ENCODE measurements around the gene PHGDH. TPM values are rescaled to one million over a fixed set of nuclear protein-coding genes. Genes with fewer than 3 reads are reported as not detected.

PHGDH gene
- total and polyA plus RNA-seq, 2 of the 13 experiments (the other 11 are each of a cell fraction or from before 2014, with no cell fraction given), result 95.8 to 133 TPM

DNA sequence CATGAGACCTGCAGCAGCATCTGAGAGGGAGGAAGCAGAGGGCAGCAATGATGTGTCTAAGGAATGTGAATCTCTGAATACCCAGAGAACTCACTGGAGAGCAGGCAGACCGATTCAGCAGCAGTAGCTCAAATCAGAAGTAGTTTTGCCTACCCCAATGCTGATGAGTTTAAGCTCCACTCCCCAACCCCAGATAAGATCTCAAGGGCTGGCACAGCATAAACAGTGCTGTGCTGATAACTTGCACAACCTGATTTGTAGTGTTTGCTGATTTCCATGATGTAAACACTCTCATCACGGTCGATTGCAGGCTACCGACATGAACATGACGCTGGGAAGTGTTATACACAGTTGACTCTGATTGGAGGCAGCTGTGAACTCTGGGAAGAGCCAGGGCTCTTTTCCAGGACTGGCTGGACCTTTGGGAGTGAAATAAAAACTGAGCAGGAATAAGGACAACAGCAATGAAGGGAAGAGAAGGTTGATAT, 68.2 kb downstream of the PHGDH start (continued):
- TF ChIP-seq, protein P1, sequence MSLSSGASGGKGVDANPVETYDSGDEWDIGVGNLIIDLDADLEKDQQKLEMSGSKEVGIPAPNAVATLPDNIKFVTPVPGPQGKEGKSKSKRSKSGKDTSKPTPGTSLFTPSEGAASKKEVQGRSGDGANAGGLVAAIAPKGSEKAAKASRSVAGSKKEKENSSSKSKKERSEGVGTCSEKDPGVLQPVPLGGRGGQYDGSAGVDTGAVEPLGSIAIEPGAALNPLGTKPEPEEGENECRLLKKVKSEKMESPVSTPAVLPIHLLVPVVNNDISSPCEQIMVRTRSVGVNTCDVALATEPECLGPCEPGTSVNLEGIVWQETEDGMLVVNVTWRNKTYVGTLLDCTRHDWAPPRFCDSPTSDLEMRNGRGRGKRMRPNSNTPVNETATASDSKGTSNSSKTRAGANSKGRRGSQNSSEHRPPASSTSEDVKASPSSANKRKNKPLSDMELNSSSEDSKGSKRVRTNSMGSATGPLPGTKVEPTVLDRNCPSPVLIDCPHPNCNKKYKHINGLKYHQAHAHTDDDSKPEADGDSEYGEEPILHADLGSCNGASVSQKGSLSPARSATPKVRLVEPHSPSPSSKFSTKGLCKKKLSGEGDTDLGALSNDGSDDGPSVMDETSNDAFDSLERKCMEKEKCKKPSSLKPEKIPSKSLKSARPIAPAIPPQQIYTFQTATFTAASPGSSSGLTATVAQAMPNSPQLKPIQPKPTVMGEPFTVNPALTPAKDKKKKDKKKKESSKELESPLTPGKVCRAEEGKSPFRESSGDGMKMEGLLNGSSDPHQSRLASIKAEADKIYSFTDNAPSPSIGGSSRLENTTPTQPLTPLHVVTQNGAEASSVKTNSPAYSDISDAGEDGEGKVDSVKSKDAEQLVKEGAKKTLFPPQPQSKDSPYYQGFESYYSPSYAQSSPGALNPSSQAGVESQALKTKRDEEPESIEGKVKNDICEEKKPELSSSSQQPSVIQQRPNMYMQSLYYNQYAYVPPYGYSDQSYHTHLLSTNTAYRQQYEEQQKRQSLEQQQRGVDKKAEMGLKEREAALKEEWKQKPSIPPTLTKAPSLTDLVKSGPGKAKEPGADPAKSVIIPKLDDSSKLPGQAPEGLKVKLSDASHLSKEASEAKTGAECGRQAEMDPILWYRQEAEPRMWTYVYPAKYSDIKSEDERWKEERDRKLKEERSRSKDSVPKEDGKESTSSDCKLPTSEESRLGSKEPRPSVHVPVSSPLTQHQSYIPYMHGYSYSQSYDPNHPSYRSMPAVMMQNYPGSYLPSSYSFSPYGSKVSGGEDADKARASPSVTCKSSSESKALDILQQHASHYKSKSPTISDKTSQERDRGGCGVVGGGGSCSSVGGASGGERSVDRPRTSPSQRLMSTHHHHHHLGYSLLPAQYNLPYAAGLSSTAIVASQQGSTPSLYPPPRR (CRISPR knock-in tag; IDR thresholded peaks at IDR 0.05; ENCODE audit: borderline replicate concordance), result peak; percentile 68; the same call in 1 of the 2 replicates
- TF ChIP-seq, protein P2, sequence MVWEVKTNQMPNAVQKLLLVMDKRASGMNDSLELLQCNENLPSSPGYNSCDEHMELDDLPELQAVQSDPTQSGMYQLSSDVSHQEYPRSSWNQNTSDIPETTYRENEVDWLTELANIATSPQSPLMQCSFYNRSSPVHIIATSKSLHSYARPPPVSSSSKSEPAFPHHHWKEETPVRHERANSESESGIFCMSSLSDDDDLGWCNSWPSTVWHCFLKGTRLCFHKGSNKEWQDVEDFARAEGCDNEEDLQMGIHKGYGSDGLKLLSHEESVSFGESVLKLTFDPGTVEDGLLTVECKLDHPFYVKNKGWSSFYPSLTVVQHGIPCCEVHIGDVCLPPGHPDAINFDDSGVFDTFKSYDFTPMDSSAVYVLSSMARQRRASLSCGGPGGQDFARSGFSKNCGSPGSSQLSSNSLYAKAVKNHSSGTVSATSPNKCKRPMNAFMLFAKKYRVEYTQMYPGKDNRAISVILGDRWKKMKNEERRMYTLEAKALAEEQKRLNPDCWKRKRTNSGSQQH (CRISPR knock-in tag; IDR thresholded peaks at IDR 0.05; ENCODE audit: low read depth), result no peak
- 0 out of 2 replicates have a peak, but pooled peaks have one; percentile 25 for TF ChIP-seq ZNF331 (CRISPR knock-in tag; IDR thresholded peaks at IDR 0.05)
- TF ChIP-seq ZNF224 (CRISPR knock-in tag; IDR thresholded peaks at IDR 0.05), result no peak
- TF ChIP-seq FOXA1 (IDR thresholded peaks at IDR 0.05), result no peak
- TF ChIP-seq FOXA1 (CRISPR knock-in tag; IDR thresholded peaks at IDR 0.05), result peak; percentile 28; the same call in 1 of the 2 replicates
- TF ChIP-seq, protein P3, sequence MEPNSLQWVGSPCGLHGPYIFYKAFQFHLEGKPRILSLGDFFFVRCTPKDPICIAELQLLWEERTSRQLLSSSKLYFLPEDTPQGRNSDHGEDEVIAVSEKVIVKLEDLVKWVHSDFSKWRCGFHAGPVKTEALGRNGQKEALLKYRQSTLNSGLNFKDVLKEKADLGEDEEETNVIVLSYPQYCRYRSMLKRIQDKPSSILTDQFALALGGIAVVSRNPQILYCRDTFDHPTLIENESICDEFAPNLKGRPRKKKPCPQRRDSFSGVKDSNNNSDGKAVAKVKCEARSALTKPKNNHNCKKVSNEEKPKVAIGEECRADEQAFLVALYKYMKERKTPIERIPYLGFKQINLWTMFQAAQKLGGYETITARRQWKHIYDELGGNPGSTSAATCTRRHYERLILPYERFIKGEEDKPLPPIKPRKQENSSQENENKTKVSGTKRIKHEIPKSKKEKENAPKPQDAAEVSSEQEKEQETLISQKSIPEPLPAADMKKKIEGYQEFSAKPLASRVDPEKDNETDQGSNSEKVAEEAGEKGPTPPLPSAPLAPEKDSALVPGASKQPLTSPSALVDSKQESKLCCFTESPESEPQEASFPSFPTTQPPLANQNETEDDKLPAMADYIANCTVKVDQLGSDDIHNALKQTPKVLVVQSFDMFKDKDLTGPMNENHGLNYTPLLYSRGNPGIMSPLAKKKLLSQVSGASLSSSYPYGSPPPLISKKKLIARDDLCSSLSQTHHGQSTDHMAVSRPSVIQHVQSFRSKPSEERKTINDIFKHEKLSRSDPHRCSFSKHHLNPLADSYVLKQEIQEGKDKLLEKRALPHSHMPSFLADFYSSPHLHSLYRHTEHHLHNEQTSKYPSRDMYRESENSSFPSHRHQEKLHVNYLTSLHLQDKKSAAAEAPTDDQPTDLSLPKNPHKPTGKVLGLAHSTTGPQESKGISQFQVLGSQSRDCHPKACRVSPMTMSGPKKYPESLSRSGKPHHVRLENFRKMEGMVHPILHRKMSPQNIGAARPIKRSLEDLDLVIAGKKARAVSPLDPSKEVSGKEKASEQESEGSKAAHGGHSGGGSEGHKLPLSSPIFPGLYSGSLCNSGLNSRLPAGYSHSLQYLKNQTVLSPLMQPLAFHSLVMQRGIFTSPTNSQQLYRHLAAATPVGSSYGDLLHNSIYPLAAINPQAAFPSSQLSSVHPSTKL (CRISPR knock-in tag; IDR thresholded peaks at IDR 0.05), result peak; percentile 64
- TF ChIP-seq, protein P4, sequence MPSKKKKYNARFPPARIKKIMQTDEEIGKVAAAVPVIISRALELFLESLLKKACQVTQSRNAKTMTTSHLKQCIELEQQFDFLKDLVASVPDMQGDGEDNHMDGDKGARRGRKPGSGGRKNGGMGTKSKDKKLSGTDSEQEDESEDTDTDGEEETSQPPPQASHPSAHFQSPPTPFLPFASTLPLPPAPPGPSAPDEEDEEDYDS (CRISPR knock-in tag; IDR thresholded peaks at IDR 0.05), result no peak
- TF ChIP-seq, protein P5, sequence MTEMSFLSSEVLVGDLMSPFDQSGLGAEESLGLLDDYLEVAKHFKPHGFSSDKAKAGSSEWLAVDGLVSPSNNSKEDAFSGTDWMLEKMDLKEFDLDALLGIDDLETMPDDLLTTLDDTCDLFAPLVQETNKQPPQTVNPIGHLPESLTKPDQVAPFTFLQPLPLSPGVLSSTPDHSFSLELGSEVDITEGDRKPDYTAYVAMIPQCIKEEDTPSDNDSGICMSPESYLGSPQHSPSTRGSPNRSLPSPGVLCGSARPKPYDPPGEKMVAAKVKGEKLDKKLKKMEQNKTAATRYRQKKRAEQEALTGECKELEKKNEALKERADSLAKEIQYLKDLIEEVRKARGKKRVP (CRISPR knock-in tag; IDR thresholded peaks at IDR 0.05), result peak in 1 of 2 experiments; percentile 48; a peak in 1 of 4 replicates
- TF ChIP-seq, protein P6, sequence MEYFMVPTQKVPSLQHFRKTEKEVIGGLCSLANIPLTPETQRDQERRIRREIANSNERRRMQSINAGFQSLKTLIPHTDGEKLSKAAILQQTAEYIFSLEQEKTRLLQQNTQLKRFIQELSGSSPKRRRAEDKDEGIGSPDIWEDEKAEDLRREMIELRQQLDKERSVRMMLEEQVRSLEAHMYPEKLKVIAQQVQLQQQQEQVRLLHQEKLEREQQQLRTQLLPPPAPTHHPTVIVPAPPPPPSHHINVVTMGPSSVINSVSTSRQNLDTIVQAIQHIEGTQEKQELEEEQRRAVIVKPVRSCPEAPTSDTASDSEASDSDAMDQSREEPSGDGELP (IDR thresholded peaks at IDR 0.05; ENCODE audit: borderline replicate concordance, low read depth), result peak; percentile 24; the same call in 1 of the 2 replicates
- TF ChIP-seq ZNF333 (CRISPR knock-in tag; IDR thresholded peaks at IDR 0.05; ENCODE audit: borderline replicate concordance), result no peak

Measured in HepG2 (cell line).